ENCODE measurements around the gene AMIGO3.
"Not testable (repeated sequence)": the region's sequence is repeated elsewhere in the genome, so short reads cannot be mapped to it uniquely, and the experiment has no call there.

The AMIGO3 gene

GRCh38 chr3:49686769-49687423 lies 32.6 kb downstream of the AMIGO3 start:
- not testable (repeated sequence) for DNase-seq

DNA sequence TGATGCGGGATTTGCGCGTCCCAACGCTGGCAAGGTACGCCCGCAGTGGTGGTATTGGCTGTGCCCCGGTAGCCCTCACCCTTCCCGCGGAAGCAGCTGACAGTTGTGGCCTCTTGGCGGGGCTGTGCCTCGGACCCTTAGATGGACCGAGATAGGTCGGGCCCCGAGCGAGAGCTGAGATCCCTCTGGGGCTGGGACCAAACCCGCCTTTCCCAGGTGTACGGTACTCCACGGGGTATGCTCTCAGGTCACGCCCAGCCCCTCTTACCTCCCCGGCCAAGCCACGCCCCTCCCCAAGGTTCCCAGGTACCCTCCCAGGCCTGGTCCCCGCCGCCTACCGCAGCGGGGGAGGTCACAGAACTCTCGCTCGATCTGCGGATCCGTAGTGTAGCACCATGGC lies 33.1 kb downstream of the AMIGO3 start:
- DNase-seq, result not testable (repeated sequence)

GRCh38 chr3:49685846-49686245 lies 33.6 kb downstream of the AMIGO3 start:
- not testable (repeated sequence) for DNase-seq

GRCh38 chr3:49685103-49685502 lies 34.4 kb downstream of the AMIGO3 start:
- not testable (repeated sequence) for DNase-seq

DNA sequence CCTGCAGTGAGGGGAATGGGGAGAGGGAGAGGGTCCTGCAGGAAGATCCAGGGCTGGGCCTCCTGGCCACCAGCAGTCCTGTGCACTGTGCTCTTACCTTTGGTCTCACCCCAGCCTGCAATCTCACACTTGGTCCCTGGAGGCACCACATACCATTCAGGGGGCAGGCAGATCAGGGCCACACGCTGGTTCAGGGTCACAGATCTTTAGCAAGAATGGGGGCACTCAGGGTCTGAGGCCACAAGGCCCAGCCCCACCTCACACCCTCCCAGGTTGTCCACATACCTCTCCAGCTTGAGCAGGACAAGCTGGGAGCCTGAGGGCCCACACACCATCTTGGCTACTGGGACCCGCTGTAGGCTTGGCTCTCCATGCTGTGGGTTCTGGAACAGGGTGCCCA lies 35.0 kb downstream of the AMIGO3 start:
- not testable (repeated sequence) for DNase-seq

- no peak for DNase-seq
Observed at GRCh38 chr3:49683162-49683561, 36.3 kb downstream of the AMIGO3 start.

DNA sequence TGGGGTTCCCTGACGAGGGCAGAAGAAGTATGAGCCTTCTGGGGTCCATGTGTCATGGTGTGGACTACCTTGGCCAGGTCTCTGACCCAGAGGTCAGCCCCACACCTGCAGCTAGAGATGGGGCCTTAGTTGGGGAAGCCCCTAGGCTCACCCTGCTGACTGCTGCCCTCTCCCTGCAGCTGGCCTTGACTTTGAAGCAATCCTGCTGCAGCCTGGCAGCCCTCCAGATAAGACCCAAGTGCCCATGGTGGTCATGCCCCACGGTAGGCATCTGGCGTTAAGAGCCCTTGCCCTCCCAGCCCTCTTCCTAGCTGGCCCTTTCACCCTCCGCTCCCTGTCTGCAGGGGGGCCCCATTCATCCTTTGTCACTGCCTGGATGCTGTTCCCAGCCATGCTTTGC lies 37.9 kb downstream of the AMIGO3 start:
- DNase-seq, result no peak

DNA sequence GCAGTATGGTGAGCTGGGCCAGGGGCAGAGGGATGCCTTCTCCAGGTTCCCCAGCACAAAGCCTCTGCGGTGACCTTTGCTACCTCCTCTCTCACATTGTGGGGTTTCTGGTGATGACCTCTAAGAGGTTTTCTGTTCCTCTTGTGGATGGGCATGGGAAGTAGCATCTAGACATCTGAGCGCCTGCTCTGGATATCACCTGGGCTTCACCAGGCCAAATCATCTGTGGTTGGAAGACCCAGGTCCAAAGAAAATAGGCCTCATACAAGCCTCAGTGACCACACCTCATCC lies 38.3 kb downstream of the AMIGO3 start:
- no peak for DNase-seq

GRCh38 chr3:49680493-49681231 lies 38.8 kb downstream of the AMIGO3 start:
- DNase-seq, result no peak

GRCh38 chr3:49675912-49676311 lies 43.6 kb downstream of the AMIGO3 start:
- no peak for DNase-seq

- DNase-seq, result no peak
Observed at GRCh38 chr3:49674497-49674983, 44.9 kb downstream of the AMIGO3 start.

GRCh38 chr3:49673715-49674496 lies 45.6 kb downstream of the AMIGO3 start, which contains the start of gene APEH:
APEH (plus strand) TSS chr3:49674351; CDS start chr3:49674402, 51 bp downstream.
- no peak for DNase-seq

DNA sequence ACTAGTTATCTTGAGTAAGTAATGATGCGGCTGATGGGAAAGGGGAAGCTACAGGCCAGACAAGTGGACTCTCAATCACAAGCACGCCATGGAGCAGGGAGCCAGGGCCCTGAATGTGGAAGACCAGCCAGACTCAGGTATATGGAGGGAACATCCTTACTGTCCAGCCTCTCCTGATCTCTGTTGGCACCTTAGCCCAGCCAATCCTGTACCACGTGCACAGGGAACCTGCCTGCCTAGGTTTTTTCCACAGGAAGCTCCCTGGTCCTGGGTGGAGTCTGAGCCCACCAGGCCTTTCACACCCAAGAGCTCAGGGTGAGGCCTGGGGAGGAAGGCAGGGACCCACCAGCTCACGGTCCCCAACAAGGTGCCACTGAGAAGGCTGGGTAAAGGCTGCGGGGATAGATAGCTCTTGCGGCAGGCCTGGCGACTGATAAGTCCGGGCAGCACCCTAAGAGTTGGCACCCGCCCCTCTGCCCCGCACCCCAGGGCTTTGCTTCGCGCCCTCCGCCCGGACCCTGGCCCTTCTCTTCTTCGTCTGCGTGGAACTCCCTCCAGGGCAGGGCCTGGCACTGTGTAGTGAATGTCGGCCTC lies 46.3 kb downstream of the AMIGO3 start:
- DNase-seq, result no peak

GRCh38 chr3:49671291-49672288 lies 47.9 kb downstream of the AMIGO3 start:
- DNase-seq, result no peak

DNA sequence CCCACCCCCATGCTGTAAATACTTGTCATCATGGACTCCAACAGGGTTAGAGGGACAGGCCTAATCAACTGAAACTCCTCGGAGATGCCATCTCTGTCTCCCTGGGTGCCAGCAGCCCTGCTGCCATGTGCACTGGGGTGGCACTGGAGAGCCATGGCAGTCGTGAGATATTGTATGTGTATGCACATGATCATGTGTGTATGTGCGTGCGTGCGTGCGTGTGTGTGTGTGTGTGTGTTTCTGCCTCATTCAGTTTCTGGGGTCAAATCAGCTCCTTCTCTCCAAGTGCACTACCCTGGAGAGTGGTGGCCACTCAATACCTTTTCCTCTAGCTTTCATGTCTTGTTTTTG lies 48.6 kb downstream of the AMIGO3 start:
- no peak for DNase-seq

DNA sequence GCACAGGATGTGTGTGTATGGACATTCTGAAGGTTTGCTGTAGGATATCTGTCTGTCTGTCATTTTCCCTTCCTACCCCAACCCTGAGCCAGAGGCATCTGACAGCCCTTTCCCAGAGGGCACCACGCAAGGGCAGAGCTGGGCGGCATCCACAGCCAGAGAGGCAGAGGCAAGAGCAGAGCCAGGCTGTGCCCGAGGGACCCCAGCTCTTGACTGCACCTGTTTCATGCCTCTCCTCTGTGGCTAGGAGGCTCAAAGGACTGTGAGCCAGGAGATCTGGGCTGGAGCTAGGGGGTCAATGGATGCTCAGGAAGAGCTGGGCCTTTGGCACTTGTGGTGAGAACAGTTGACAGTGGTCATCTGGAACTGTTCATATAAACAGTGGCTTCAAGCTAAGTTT lies 50.1 kb downstream of the AMIGO3 start:
- DNase-seq, result no peak

GRCh38 chr3:49668861-49669260 lies 50.6 kb downstream of the AMIGO3 start:
- no peak for DNase-seq

DNA sequence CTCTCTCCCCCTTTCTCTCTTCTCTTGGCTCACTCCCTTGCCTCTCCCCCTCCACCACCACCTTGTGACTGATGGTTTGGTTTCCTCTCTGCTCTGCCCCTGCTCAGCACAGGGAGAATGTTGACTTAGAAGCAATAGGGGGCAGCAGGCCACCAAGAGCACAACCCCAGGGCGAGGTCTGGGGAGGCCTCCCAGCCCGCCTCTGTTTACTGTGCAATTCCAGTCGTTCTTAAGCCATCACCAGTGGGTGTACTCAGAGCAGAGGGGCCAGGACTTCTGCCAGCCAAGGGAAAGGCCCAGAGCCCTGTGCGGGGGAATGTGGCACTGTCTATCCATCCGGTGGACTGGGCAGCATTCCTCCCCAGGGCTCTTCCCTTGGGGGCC lies 51.1 kb downstream of the AMIGO3 start:
- no peak for DNase-seq

- no peak for DNase-seq
Observed at GRCh38 chr3:49667701-49668413, 51.6 kb downstream of the AMIGO3 start.

Data from NCI-H1694 treated with DMSO at 0.1 percent for 48 hours (cell line).